ENCODE measurements around the gene DNAJB1. TPM values are rescaled to one million over a fixed set of nuclear protein-coding genes. Genes with fewer than 3 reads are reported as not detected.

The DNAJB1 gene
- total and polyA plus RNA-seq, 10 of the 15 experiments (the other 5 are each of a cell fraction or from before 2014, with no cell fraction given), result 4.8 to 65.8 (median 34.9) TPM

- TF ChIP-seq ATF7 (IDR thresholded peaks at IDR 0.05; ENCODE audit: low read depth), result no peak
- no peak for TF ChIP-seq IRF4 (IDR thresholded peaks at IDR 0.05; ENCODE audit: low read depth, low read length)
- TF ChIP-seq JUND (IDR thresholded peaks at IDR 0.05; ENCODE audit: low read depth, low read length), result no peak
- TF ChIP-seq CHD4 (IDR thresholded peaks at IDR 0.05), result no peak
Observed at GRCh38 chr19:14471436-14472187, 46.6 kb downstream of the DNAJB1 start (continued).

- FAIRE-seq (no peak), DNase-seq (ENCODE audit: low read depth, low spot score) (no peak), ATAC-seq (no peak)
- WGBS (ENCODE audit: insufficient coverage, insufficient replicate concordance, low lambda C conversion rate, missing lambda C conversion rate), result 87% methylated on average over 31 of the region's 32 CpGs
- Histone ChIP-seq H3K9ac (ENCODE audit: control insufficient read depth, insufficient read depth, low read length) (no peak overlapping the region), H4K20me1 (ENCODE audit: control insufficient read depth, insufficient read depth) (no peaks in the 10 kb centered on the region), H3K27ac (ENCODE audit: control insufficient read depth, insufficient read depth) (no peak overlapping the region), H3K4me2 (ENCODE audit: control insufficient read depth, insufficient read depth) (no peak overlapping the region), H3K79me2 (ENCODE audit: control insufficient read depth, insufficient read depth, low read length) (no peaks in the 10 kb centered on the region), H3K4me1 (ENCODE audit: control insufficient read depth, insufficient read depth, low read length) (no peaks in the 10 kb centered on the region), H3K36me3 (ENCODE audit: control insufficient read depth in 2 of 2, insufficient read depth in 2 of 2, low read length in 1 of 2) (peaks cover 3 to 7% of the 10 kb centered on the region in 2 experiments; a peak in 3 of 4 replicates), H3K4me3 (no peak overlapping the region), H3K27me3 (replicated peaks in 1 of 2; ENCODE audit: control insufficient read depth in 2 of 2, insufficient read depth in 2 of 2, low read length in 1 of 2) (peaks cover 5 to 6% of the 10 kb centered on the region in 2 experiments; a peak in 3 of 4 replicates), H3K9me3 (replicated peaks; ENCODE audit: control insufficient read depth, insufficient read depth, low read length) (no peaks in the 10 kb centered on the region), H2AFZ (ENCODE audit: control insufficient read depth, low read depth, low read length) (no peak overlapping the region)
- intact Hi-C loops (cut with micrococcal nuclease; ENCODE audit: unreplicated experiment) (loop anchor here (5.0 to 10.0 kb wide), 3 partner anchors 38 to 115 kb away; partner anchors contain the start of genes DDX39A and PKN1), in situ Hi-C loops (cut with MboI) (no loop called here)
- ChIA-PET CTCF (no interaction called here), SMC1A (ENCODE audit: uncharacterized antibody, unreplicated experiment) (no interaction called here), POLR2A (no interaction called here), RAD21 (ENCODE audit: unreplicated experiment) (no interaction called here)
- TF ChIP-seq NFXL1 (IDR thresholded peaks at IDR 0.05; ENCODE audit: borderline replicate concordance) (no peak), TCF12 (IDR thresholded peaks at IDR 0.05; ENCODE audit: low read depth, low read length) (no peak), POU2F2 (IDR thresholded peaks at IDR 0.05; ENCODE audit: borderline replicate concordance, low read depth, low read length) (no peak), ATF3 (IDR thresholded peaks at IDR 0.05; ENCODE audit: borderline replicate concordance, extremely low read depth, low read depth, low read length) (no peak), E2F4 (IDR thresholded peaks at IDR 0.05; ENCODE audit: low read depth, low read length) (no peak)
- BruUV-seq (replicated peaks), result TSS peak; percentile 62
Observed at GRCh38 chr19:14470031-14470876, 47.9 kb downstream of the DNAJB1 start.
